SU-DHL-6 (cell line): ENCODE measurements around the gene C19orf73.
A peak's percentile ranks its signal among the peaks of the same experiment; 100 is the strongest.

Experiments
- H2AFZ ChIP-seq: fragments of 200-600 bp; sonication (generic); 2 replicates; pipeline ENCODE4 v1.6.1; 2014; ENCODE audit warnings: low read depth, mild to moderate bottlenecking, moderate library complexity, mixed read lengths, antibody characterized with exemption, low read length; ENCODE audit not compliant: severe bottlenecking
- H3F3A ChIP-seq: fragments of 200-600 bp; shearing (Covaris generic); 2 replicates; pipeline ENCODE4 v1.6.0; 2016; ENCODE audit warnings: antibody characterized with exemption, mild to moderate bottlenecking; ENCODE audit not compliant: insufficient read depth
- H3K27ac ChIP-seq: fragments of 200-600 bp; sonication (generic); 2 replicates; pipeline ENCODE4 v1.5.1; 2016; ENCODE audit warnings: low read depth, mild to moderate bottlenecking, low read length, moderate library complexity, mixed read lengths
- H3K27me3 ChIP-seq: fragments of 200-600 bp; sonication (generic), shearing (Covaris generic); 2 replicates; pipeline ENCODE4 v1.6.0; 2014; ENCODE audit warnings: mild to moderate bottlenecking, low read length
- H3K36me3 ChIP-seq: fragments of 200-600 bp; sonication (generic); 2 replicates; pipeline ENCODE4 v1.6.1; 2014; ENCODE audit warnings: mild to moderate bottlenecking, low read length, mixed read lengths
- H3K4me2 ChIP-seq: fragments of 300-600, 200-600 bp; shearing (Covaris generic), sonication (generic); 2 replicates; pipeline ENCODE4 v1.6.0; 2014; ENCODE audit warnings: low read length, low read depth, mild to moderate bottlenecking; ENCODE audit not compliant: poor library complexity, severe bottlenecking
- H3K4me3 ChIP-seq: fragments of 200-600 bp; sonication (generic); 2 replicates; pipeline ENCODE4 v1.5.1; 2014; ENCODE audit warnings: antibody characterized with exemption, low read length, mild to moderate bottlenecking, mixed read lengths; ENCODE audit not compliant: insufficient read depth, poor library complexity, severe bottlenecking
- H3K79me2 ChIP-seq: fragments of 200-600 bp; sonication (generic); 2 replicates; pipeline ENCODE4 v1.6.1; 2014; ENCODE audit warnings: mild to moderate bottlenecking, low read length, moderate library complexity; ENCODE audit not compliant: insufficient read depth
- H3K9ac ChIP-seq: fragments of 200-600 bp; sonication (generic); 2 replicates; pipeline ENCODE4 v1.7.0; 2014; ENCODE audit warnings: mild to moderate bottlenecking, low read length
- H3K9me2 ChIP-seq: fragments of 200-600 bp; sonication (generic); replicated peaks from 2 replicates; pipeline ENCODE4 v1.6.1; 2014; ENCODE audit warnings: low read length; ENCODE audit not compliant: insufficient read depth
- H3K9me3 ChIP-seq: fragments of 200-600 bp; sonication (generic); 2 replicates; pipeline ENCODE4 v1.6.1; 2014; ENCODE audit warnings: low read length, mixed read lengths; ENCODE audit not compliant: insufficient read depth
- H4K20me1 ChIP-seq: fragments of 200-600 bp; sonication (generic); 2 replicates; pipeline ENCODE4 v1.6.1; 2014; ENCODE audit warnings: low read depth, mild to moderate bottlenecking, antibody characterized with exemption, low read length, moderate library complexity, mixed read lengths
- EZH2phosphoT487 ChIP-seq: fragments of 200-600 bp; sonication (generic), shearing (Covaris generic); conservative IDR thresholded peaks from 2 replicates; pipeline ENCODE4 v1.6.1; 2018; ENCODE audit warnings: mild to moderate bottlenecking, antibody characterized with exemption, low read length, moderate library complexity, mixed read lengths
- TF ChIP-seq, protein P1 (sequence below): fragments of 200-600 bp; sonication (generic); IDR thresholded peaks from one replicate; pipeline ENCODE4 v1.5.1; 2017; ENCODE audit warnings: antibody characterized with exemption, mild to moderate bottlenecking, low read length, moderate library complexity; ENCODE audit not compliant: insufficient read depth, poor library complexity, severe bottlenecking

Gene C19orf73

GRCh38 chr19:49106648-49107135 is 12.3 kb downstream of the C19orf73 start:
- Histone ChIP-seq H3K4me2 (no peak overlapping the region), H3F3A (peaks cover 18% of the 10 kb centered on the region), H3K4me3 (no peak overlapping the region), H3K9ac (no peak overlapping the region), H3K9me3 (no peaks in the 10 kb centered on the region), H2AFZ (no peak overlapping the region), H3K79me2 (no peaks in the 10 kb centered on the region), H4K20me1 (no peaks in the 10 kb centered on the region; the same call in 1 of the 2 replicates), H3K27ac (no peak overlapping the region), H3K9me2 (no peaks in the 10 kb centered on the region), H3K27me3 (no peaks in the 10 kb centered on the region), H3K36me3 (peaks cover 3% of the 10 kb centered on the region; the same call in 1 of the 2 replicates)
- TF ChIP-seq, protein P1, sequence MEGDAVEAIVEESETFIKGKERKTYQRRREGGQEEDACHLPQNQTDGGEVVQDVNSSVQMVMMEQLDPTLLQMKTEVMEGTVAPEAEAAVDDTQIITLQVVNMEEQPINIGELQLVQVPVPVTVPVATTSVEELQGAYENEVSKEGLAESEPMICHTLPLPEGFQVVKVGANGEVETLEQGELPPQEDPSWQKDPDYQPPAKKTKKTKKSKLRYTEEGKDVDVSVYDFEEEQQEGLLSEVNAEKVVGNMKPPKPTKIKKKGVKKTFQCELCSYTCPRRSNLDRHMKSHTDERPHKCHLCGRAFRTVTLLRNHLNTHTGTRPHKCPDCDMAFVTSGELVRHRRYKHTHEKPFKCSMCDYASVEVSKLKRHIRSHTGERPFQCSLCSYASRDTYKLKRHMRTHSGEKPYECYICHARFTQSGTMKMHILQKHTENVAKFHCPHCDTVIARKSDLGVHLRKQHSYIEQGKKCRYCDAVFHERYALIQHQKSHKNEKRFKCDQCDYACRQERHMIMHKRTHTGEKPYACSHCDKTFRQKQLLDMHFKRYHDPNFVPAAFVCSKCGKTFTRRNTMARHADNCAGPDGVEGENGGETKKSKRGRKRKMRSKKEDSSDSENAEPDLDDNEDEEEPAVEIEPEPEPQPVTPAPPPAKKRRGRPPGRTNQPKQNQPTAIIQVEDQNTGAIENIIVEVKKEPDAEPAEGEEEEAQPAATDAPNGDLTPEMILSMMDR: peak; percentile 97
- no peak for TF ChIP-seq EZH2phosphoT487

DNA sequence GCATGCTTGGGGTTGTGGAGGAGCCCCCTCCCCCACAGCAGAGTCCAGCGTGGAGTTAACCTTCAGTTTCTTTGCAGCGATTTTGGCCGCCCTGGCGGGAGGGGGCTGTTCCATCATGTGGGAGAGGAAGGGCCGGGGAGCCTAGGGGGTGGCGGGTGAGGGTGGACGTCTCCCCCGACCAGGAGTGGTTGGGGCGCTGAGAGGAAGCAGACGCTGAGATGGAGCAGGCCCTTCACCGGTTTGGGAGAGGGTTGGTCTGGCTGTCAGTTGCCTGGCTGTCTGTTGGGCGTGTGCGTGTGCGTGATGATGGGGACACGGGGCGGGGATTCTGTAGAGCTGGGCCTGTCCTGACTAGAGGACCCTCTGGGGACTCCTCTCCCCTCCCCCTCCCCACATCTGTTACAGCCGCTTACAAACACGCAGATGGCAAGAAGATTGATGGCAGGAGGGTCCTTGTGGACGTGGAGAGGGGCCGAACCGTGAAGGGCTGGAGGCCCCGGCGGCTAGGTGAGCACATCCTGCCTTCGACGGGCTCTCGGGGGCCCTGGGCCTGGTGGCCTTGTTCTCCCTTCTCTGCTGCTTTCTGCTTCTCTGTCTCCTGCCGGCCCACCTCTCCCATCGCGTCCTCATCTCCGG is 14.6 kb downstream of the C19orf73 start:
- Histone ChIP-seq H4K20me1 (no peaks in the 10 kb centered on the region; the same call in 1 of the 2 replicates), H2AFZ (no peak overlapping the region), H3K9me2 (no peaks in the 10 kb centered on the region), H3K4me3 (no peak overlapping the region), H3F3A (peaks cover 2% of the 10 kb centered on the region), H3K36me3 (peaks cover 3% of the 10 kb centered on the region; the same call in 1 of the 2 replicates), H3K79me2 (no peaks in the 10 kb centered on the region), H3K27ac (no peak overlapping the region), H3K9me3 (no peaks in the 10 kb centered on the region), H3K27me3 (no peaks in the 10 kb centered on the region), H3K9ac (no peak overlapping the region), H3K4me2 (no peak overlapping the region)
- TF ChIP-seq, protein P1: no peak
- no peak for TF ChIP-seq EZH2phosphoT487

DNA sequence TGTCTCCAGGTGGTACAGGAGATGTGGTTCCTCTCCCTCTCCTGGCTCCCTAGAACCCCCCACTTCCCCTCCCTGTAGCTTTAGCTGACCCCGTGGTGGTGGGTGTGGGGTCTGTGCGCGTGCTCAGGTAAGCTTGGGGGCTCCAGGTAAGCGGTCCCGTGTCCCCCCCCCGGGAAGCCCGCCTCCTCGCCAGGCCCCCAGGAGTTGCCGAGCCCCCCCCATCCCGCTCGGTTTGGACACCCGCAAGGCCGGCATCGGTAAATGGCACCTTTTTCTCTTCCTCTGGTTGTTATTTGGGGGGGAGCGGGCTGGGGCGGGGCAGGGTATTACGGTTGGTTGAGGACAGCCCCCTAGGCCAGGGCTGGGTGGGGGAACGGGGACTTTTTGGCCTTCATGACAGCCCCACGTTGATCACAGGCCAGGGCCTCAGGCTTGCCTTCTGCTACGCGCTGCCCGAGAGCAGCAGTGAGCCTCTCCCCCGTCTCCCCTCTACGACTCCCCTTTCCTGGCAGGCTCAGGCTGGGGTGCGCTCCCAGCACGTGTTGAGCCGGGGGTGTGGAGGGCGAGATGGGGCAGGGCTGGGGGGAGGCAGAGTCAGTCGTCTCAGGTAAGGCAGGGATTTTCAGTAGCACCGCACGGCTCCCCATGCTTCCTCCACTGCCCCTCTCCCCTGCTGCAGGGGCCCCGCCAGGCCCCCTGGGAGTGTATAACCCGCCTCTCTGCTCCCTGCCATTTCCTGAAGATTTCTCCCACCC is 15.4 kb downstream of the C19orf73 start:
- Histone ChIP-seq H3K4me2 (no peak overlapping the region), H3K27me3 (no peaks in the 10 kb centered on the region), H3K9me3 (no peaks in the 10 kb centered on the region), H2AFZ (no peak overlapping the region), H3F3A (no peaks in the 10 kb centered on the region), H3K4me3 (no peak overlapping the region), H3K79me2 (peaks cover 6% of the 10 kb centered on the region; the same call in 1 of the 2 replicates), H3K27ac (no peak overlapping the region), H3K9me2 (no peaks in the 10 kb centered on the region), H3K9ac (no peak overlapping the region), H3K36me3 (peaks cover 10% of the 10 kb centered on the region), H4K20me1 (no peaks in the 10 kb centered on the region; the same call in 1 of the 2 replicates)
- TF ChIP-seq, protein P1: no peak
- no peak for TF ChIP-seq EZH2phosphoT487
